Hepatic stellate cell (primary cell): ENCODE data around the gene SWAP70.
A peak's percentile ranks its signal among the peaks of the same experiment; 100 is the strongest.

Source experiments
- DNase-seq: peaks from one replicate; pipeline ENCODE4 v3.0.0; 2011; ENCODE audit warnings: low spot score

SWAP70 gene

DNA sequence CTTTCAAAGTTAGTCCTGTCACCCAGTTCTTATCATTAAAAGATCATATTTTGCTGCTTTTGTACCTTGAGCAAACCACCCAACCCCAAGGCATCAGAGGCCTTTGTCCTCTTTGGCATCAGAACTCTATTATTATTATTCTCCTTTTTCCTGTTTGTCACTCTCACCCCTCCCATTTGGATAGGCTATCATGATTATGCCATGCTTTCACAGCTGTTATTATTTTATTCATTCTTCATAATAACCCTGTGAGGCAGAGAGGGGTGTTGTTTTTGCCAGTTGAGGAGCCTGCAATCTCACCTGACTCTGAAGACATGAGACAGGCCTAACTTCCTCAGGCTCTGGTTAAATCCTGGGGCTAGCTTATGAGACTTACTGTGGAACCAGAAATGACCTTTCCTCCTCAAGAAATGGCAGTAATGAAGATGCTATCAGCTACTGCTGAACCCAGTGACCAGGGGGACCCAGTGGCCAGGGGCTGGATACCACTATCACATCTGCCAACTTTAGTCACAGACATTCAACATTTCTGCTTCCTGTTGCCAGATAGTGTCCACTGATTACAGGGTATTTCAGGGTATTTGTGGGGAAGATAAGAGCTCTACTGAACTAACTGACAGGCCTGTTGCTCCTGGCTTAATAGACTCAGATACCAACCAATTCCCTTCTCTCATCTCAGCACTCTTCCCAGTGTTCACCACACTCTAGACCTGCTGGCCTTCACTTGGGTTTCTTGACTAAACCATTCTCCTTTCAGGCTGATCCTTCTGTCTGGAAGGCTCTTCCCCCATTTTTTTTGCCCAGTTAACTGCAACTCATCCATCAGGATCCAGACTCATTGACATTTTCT, 11.8 kb upstream of the SWAP70 start:
- no peak for DNase-seq

DNA sequence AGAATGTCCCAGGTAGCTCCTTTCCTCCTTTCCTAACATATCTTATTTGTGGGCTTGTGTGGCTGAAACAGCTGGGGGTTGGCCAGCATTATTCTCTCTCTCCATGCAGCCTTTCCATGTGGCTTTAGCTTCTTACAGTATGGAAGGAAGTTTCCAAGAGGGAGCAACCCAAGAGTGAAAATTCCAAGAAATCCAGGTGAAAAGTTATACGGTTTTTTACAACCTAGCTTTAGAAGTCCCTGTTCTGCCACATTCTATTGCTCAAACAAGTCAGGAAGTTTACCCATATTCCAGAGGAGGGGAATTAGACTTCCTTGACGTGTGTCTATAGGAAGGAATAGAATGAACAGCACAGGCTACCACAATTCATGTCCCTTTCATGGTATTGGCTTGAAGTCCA, 10.0 kb upstream of the SWAP70 start:
- no peak for DNase-seq

DNA sequence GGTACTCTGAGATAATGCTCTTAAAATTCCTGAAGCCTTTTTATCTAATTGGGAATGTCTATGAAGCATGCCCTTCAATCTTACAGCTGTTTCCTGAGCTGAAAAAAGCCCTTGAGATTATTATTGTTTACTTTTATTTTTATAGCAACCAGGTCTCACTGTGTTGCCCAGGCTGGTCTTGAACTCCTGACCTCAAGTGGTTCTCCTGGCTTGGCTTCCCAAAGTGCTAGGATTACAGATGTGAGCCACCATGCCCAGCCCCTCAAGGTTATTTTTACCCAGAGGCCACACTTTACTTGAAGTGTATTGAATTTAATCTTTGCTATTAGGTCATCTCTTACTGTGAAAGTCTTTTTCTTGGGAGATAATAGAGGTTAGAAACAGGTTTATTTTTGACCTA, 7.0 kb upstream of the SWAP70 start:
- DNase-seq, result no peak

DNA sequence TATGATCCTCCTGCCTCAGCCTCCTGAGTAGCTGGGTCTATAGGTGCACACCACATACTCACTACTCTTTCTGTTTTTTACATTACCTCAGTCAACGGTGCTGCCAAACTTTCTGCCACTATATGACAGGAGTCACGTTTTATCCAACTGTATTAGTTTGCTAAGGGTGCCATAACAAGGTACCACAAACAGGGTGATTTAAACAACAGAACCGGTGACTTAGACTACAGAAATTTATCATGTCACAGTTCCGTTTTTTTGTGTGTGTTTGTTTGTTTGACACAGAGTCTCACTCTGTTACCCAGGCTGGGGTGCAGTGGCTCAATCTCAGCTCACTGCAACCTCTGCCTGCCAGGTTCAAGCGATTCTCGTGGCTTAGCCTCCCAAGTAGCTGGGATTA, 6.3 kb upstream of the SWAP70 start:
- no peak for DNase-seq

DNA sequence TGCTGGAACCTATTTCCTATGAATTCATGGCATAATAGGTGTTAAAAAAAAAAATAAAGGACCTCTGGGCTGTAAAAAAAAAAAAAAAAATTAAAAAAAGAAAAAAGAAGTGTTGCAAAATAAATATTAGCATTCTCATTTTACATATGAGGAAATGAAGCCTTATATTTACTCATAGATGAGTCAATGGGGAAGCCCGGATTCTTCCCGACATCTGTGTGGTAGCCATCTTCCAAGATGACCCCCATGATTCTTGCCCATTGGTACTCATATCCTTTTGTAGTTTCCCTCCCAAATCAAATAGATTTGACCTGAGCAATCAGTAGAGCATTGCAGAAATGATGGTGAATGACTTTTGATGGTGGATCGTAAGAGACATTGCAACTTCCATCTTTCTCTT, 3.0 kb upstream of the SWAP70 start:
- no peak for DNase-seq

DNA sequence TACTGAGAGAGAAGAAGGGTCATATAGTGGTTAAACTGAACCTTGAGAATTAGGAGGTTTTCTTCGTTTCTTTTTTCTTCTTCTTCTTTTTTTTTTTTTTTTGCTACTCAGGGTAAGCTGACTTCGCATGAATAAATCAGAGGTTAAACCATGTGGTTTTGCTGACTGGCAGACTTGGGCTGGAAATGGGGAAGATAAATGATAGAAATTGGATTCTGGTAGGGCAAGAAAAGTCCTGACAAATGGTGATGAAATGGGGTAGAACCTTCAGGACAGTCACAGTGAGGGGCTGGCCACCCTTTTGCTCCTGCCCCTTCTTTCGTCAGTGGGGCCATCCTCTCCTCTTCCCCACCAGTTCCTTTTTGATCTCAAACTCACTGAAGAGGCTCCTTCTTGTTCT, 1.6 kb upstream of the SWAP70 start:
- DNase-seq, result no peak

DNA sequence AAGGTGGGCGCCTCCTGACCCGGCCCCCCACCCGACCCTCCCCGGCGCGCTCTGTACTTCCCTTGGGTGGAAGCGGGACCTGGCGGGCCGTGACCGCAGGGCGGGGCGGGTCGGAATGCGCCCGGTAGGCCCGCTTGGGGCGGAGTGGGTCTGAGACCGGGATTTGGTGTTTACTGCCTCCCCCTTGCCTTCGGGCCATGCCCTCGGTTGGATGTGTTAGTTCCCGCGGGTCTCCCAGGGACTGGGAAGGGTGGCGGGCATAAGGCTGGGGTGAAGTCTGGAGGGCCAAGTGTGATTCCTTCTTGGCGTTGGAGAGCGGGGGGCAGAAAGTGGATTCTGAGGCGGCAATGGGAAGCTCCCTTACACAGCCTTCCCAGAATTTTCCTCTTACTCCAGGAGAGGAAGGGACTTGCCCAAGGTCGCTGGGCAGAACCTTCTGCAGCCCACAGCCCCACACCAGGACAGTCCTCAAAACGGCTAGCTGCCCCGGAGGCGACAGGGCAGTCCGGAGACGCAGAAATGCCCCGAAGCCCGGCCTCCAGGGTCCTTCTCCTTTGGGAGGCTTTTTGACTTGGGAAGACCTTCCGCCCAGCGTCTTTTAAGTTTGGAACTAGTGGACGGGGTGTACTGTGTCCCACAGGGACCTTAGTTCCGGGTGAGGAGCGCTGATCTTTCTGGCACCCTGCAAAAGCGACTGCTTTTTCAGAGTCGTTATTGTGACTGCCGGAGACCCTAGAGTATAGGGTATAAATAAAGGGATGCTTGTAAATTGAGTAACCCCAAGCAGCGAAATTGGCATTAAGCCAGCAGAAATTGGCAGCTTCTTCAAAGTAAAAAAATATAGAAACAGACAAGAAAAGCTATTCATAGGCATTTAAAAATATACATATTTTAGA, 647 bp downstream of the SWAP70 start:
- DNase-seq, result peak; percentile 56

DNA sequence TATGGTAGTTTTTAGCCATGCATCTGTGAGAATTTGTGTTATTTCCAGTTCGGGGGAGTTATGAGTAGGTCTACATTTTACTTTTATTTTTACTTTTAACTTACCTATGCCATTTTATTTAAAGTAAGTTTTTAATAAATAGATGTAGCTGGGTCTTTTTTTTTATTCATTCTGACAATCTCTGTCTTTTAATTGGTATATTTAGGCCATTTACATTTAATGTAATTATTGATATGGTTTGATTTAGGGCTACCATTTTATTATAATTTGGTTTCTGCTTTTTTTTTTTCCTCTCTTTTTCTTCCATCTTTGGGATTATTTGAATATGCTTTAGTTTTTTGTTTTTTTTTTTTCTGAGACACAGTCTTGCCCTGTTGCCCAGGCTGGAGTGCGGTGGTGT, 1.9 kb downstream of the SWAP70 start:
- DNase-seq, result no peak

DNA sequence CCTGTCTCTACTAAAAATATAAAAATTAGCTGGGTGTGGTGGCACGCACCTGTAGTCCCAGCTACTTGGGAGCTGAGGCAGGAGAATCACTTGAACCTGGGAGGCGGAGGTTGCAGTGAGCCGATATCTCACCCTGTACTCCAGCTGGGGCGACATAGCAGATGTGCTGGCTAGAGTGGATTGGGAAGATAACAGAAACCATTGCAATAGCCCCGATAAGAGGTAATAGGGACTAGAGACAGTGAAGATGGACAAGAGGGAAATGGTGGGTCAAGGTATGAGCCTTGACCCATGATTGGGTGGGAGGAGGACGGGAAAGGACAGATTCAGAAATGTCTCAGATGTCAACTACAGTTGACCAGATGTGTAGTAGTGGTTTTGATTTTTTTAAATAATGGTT, 6.1 kb downstream of the SWAP70 start:
- no peak for DNase-seq

DNA sequence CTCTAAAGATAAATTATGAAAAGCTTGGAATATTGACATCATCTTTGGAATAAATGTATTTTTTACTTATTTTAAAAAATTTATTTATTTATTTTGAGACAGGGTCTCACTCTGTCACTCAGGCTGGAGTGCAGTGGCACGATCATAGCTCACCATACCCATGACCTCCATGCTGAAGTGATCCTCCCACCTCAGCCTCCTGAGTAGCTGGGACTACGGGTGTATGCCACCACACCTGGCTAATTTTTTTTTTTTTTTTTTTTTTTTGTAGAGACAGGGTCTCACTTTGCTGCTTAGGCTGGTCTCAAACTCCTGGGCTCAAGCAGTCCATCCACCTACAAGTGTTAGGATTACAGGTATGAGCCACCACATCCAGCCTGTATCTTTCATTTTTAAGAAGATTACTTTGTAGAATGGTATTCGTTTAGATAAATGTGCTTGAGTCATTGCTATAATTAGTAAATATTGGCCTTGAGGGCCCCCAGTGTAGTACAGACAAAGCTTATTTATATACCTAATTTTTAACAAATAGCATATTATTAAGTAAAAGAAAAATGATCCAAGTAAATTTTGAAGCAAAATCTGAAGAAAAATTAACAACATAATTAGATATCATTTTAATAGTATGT, 8.5 kb downstream of the SWAP70 start:
- no peak for DNase-seq

DNA sequence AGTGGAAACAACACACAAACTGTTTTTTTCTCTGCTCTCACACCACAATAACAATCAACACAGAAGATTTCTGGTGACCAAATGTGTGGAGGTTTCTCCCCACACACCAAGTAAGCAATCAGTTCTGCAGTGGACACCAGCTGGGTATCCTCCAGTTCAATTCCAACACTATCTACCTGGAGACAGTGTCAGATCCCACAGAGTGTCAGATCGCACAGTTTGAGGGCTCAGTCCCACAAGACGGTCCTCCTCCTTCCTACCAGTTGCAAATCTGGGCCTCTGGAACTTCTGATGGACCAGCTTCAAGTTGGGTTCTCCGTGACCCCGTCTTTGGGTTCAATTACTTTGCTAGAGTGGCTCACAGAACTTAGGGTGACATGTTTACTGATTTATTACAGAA, 9.0 kb downstream of the SWAP70 start:
- no peak for DNase-seq

DNA sequence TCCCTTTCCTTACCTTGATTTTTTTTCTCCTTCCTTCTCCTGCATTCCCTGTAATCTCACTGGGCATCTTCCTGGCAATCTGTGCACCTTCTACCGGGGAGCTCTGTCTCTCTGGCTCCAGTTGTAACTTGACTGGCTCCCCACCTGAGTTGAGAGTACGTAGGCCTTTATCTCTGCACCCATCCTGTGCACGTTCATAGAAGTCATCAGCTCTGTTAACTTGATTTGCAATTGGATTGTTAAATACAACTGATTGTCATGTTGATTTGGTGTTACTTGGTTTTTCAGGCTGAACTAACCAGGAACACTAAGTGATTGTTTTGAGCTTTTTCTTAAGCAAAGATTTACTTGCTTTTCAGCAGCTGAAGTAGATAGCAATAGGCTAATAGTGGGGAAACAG, 11.8 kb downstream of the SWAP70 start:
- DNase-seq, result no peak

DNA sequence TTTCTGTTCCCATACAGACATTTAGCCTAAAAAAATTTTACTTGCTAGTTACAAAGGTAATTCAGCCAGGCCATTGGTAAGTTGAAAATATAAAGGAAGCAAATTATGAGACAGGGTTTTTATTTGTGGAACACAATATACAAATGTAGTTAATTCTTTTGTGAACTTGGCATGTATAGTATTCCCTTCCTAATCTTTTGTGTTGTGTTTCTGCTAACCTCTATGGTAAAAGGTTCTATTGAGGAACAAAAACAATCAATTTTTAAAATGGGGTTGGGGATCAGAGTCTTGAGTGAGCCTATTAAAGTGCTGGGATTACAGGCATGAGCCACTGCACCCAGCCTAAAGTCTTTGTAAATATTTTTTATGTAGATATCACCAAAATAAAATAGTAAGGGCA, 14.1 kb downstream of the SWAP70 start:
- no peak for DNase-seq

DNA sequence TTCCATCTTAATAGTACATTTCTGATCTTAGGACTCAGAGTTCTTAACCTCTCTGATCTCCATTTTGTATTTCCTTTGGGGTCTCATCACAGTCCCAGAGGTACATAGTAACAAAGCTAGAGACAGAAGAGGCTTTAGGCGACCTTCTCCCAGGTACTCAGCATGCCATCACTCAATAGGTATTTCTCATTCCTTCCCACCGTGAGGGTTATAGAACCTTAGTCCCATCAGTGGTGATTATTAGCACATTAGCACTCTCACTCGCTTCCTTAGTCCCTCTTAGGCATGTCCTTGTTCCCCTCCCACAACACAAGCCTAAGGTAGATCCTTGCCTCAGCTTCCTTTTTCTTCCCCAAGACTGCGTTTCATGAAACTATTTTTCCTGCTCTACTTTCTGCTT, 14.7 kb downstream of the SWAP70 start:
- no peak for DNase-seq

DNA sequence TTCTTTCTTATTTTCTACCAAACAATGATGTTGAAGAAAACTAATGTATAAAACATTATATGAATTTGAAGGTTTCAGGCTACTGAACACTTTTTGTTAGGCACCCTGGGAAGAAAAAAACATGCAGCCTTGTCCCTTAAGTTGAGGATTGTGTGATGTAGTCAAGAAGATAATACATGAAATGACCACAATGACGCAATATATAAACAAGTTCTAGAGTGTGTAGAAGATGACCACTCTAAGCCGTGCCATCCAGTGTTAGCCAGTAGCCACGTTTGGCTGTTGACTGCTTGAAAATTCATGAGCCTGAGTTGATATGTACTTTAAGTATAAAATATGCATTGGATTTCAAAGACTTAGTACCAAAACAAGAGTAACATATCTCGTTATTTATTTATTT, 16.2 kb downstream of the SWAP70 start:
- no peak for DNase-seq

DNA sequence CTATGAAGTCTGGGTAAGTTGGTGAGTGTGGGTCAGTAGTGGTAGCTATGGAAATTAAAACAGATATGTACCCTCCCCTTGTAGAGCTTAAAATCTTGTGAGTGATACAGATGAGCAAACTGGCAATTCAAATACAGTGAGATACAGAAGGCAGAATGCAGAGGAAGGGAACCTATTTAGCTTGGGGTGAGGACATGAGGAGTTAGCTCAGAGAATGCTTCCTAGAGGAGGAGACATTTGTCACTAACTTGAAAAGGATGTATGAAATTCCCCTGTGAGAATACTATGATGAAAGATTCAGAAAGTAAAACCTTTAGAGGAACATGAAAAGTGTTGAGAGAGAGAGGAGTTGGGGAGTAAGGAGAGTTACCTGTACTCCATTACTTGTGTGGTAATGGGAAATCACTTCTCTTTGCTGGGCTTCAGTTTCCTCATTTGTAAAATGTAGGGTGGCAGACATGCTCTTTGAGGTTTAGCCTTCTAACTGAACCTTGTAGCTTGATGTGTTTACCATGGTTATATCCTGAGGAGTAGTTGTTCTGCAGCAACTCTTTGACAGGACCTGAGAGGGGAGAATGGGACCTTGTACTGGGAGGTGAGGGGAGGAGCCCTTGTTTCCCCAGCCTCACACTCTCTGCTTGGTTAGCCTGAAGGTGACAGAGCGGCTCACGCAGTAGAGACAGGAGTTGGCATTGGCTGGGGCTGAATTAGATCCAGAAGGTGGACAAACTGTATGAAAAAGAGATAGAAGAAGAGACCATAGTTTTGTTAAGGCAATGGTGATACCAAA, 17.9 kb downstream of the SWAP70 start:
- DNase-seq, result no peak

DNA sequence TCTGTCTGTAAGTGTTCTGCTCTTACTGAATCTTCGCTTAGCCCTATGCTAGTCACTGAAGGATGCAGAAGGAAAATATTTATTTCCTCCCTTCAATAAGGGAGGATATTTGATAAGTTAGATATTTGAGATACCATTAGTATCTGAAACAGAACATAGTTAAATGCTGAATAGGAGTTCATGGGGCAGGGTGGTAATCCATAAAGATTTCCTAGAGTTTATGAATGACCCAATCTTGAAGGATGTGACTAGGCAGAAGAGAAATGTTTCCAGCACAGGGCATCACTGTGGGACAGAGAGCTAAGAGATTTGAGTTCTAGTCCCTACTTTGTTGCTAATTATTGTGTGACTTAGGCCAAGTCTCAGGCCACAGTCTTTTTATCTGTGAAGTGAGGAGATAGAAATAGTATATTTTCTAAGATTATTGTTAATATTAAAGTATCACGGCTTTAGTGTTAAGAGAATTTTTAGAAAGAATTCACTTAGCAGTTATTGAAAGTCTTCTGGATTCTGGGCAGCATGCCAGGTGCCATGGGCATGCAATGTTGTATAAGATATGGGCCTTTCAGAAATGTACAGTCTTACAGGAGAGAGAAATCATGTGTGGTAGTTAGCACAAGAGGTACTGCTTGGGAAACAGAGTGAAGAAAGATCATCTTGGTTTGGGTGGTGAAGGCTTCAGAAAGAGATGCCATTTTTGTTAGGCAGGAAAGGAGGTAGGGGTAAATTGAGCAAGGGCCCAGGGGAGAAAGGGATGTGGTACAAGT, 24.0 kb downstream of the SWAP70 start:
- no peak for DNase-seq

DNA sequence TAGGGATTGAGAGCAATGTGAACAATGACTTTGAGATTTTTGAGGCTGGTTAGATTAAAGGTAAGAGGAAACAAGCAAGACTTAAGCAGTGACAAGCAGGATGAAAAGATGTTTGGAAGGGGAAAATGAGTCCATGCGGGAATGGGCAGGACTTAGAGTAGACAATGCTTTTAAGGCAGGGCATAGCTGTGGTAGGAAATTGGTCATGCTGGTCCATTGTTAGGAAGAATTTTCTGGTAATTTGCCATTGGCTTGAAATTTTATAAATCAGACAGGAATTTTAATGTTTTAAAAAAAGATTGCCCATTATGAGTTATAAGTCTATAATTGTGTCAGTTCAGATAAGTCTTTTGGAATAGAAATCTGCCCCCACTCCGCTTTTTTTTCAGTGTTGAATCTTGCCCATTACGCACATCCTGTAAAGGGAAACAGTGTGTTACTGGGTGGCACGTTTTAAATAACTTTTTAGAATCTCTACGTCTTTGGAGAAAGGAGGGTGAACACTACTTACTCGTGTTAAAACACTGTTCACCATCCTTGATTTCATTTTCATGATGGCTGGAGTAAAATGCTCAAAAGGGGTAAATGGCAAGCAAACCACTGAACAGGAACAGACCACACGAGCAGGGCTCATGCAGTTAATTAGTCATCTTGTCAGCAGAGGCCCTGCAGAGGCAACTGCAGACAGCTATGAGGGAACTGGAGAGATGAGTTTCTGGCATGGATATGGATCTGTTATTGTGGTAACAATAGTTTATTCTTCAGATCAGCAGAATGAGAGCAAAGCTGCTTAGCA, 25.0 kb downstream of the SWAP70 start:
- DNase-seq, result peak; percentile 49

DNA sequence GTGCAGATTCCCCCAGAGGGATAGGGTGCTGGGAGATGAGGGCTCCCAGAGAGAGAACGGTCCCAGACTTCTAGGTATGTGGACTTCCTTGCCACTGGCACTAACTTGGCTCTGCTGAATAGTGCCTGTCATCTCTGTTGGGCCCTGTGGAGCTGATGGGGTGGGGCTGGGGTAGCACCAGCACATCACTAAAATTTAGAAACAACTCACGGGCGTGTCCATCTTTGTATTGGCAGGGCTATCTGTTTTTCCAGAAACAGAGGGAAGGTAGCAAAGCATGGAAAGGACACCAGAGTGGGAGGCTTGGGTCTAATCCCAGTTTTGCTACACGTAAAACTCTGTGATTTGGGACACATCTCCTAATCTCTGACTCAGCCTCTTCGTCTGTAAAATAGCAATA, 25.8 kb downstream of the SWAP70 start:
- no peak for DNase-seq

DNA sequence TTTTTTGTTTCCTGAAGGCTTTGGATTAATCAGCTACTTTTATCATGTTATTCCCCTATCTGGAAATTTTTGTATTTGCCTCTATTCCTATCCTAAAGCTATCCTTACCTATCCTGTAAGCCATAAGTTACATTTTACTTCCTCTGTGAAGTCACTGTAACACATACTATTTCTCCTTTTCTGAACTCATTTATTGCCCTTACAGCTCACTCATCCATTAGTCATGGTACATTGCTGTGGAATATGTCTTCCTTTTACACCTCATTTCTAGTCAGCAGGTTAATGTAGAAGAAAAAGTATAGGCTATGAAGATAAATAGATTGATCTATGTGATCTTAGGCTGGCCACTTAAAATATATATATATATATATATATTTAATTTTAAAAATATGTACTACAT, 28.0 kb downstream of the SWAP70 start:
- DNase-seq, result no peak
